Fibroblast of skin of back (primary cell): ENCODE measurements around the gene KPNA6.
"Not testable (repeated sequence)": the region's sequence is repeated elsewhere in the genome, so short reads cannot be mapped to it uniquely, and the experiment has no call there.

Experiments used
- DNase-seq: peaks from one replicate; pipeline ENCODE4 v3.0.0-alpha.2; 2013

Gene KPNA6

DNA sequence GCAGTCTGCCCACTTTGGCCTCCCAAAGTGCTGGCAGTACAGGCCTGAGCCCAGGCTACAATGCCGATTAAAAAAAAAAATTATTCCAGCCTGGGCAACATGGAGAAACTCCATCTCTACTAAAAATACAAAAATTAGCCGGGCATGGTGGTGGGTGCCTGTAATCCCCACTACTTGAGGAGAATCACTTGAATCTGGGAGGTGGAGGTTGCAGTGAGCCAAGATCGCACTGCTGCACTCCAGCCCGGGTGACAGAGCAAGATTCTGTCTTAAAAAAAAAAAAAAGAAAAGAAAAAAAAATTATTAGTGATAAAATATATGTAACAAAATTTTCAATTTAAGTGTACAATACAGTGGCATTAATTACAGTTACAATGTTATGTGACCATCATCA is 35.4 kb downstream of the KPNA6 start:
- DNase-seq, result not testable (repeated sequence)

DNA sequence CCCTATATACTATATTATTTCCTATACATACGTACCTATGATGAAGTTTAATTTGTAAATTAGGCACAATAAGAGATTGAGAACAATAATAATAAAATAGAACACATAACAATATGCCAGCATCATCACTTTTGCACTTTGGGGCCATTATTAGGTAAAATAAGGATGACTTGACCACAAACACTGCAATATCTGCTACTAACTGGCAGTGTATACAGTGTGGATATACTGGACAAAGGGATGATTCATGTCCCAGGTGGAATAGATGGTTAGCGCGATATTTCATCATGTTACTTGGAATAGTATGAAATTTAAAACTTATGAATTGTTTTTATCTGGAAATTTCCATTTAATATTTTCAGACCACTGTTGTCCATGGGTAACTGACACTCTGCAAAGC is 36.2 kb downstream of the KPNA6 start:
- no peak for DNase-seq

- DNase-seq, result not testable (repeated sequence)
These were observed 39.9 kb downstream of the KPNA6 start for GRCh38 chr1:32147799-32148198.

GRCh38 chr1:32150847-32151246 is 43.0 kb downstream of the KPNA6 start:
- peak; percentile 9 for DNase-seq

- DNase-seq, result peak; percentile 78
These were observed 43.5 kb downstream of the KPNA6 start for GRCh38 chr1:32151319-32151787.

DNA sequence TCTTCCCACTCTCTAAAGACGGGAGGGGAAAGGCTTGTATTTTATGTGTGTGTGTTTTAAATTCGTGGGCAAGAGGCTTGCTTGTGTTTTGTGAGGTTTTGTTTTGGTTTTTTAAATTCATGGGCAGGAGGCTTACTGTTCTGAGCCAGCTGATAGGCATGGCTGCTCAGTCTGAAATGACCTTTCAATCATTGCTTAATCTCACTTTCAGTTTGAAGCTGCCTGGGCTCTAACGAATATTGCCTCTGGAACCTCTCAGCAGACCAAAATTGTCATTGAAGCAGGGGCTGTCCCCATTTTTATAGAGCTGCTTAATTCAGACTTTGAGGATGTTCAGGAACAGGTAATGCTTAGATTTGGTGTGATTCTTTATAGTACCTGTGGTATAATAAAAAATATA is 51.3 kb downstream of the KPNA6 start:
- no peak for DNase-seq

DNA sequence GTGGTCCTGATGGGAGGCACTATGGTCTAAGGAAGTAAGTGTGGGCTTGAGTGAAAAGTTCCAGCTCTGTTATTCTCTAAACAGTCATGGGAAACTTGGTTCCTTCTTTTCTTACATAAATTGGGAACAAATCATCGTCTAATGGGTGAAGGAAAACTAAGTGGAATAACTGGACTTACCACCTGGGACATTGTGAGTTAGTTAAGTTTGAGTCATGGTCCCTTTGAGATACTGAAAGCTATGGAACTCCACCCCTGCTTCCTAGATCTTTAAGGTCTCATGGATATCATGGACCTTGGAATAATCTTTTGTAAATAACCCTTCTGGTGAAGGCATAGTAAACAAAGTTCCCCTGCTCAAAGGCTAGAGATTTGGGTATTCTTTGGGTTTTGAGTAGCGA is 55.5 kb downstream of the KPNA6 start:
- DNase-seq, result no peak

DNA sequence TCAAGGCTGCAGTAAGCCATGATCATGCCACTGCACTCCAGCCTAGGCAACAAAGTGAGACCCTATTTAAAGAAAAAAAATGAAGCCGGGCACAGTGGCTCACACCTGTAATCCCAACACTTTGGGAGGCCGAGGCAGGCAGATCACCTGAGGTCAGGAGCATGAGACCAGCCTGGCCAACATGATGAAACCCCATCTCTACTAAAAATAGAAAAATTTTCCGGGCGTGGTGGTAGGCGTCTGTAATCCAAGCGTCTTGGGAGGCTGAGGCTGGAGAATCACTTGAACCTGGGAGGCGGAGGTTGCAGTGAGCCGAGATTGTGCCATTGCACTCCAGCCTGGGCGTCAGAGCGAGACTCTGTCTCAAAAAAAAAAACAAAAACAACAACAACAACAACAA is 57.8 kb downstream of the KPNA6 start:
- not testable (repeated sequence) for DNase-seq

GRCh38 chr1:32170991-32171390 is 63.1 kb downstream of the KPNA6 start:
- DNase-seq, result no peak

GRCh38 chr1:32172621-32173245 is 64.9 kb downstream of the KPNA6 start:
- DNase-seq, result no peak

DNA sequence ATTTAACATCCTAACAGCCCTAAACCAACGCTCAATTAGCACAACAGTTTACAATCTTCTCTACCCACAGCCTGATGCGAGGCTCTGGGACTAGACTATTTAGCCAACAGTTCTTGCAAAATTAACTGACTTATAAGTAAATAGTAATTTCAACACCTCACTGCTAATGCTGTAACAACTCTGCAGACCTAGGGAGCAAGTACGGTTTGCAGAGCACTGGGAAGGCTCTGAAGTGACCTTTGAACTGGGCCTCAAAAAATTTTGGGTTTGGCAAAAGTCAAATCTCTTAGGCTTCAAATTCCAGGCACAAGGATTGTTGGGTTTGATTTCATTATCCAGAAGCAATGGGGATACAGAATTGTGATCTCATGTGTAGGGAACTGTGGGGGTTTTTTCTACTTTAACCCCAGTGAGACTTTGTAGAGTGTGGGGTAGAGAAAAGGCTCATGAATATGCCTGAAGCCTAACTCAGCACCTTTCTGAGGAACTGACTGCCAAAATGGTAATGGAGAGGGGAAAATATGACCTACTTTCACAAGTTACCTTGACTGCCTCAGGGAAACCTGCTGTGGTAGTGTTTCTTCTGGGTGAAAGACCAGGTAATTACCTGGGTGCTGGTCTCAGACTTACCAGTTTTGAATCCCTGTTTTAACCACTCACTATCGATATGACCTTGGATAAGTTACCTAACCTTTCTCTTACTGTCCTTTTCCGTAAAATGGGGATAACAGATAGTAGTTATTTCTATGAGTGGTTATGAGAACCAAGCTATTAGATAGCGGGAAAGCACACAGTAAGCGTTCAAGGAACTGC is 70.7 kb downstream of the KPNA6 start:
- DNase-seq, result no peak

GRCh38 chr1:32179193-32179442 is 71.3 kb downstream of the KPNA6 start:
- no peak for DNase-seq

GRCh38 chr1:32179443-32180185 is 71.8 kb downstream of the KPNA6 start, which contains the start of gene TXLNA:
Gene TXLNA (plus strand): TSS chr1:32179675. CDS start chr1:32180346, 671 bp downstream.
- peak; percentile 91 for DNase-seq

DNA sequence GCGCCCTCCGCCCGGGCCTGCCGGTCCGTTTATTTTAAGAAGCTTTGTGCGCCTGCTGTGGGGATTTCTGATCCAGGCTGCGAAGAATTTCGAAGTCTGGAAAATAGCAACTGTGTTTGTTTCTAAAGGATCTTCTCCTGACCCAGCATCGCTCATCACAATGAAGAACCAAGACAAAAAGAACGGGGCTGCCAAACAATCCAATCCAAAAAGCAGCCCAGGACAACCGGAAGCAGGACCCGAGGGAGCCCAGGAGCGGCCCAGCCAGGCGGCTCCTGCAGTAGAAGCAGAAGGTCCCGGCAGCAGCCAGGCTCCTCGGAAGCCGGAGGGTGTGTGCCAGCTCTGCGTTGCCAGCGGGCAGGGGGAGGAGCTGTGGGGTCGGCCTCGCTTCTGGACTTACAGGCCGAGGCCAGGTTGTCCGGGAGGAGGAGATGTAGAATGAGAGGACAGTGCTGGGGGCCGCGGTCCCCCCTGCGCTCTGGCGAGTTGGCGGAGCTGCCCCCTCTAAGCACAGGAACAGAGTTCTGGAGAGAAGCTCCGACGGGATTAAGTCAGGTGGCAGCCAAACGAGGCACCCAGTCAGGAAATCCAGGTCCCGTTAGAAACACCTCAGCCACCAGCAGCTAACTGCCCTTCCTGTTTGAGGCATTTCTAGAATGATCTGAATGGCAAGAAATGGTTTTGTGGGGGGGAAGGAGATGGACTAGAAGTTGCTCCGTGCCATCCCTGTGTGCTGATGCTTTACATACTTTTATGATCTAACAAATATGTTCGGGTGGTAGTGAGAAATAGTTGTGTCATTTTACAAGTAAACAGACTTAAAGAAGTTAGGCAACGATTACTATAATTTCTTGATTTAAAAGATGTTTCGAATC is 72.6 kb downstream of the KPNA6 start:
- peak; percentile 58 for DNase-seq

DNA sequence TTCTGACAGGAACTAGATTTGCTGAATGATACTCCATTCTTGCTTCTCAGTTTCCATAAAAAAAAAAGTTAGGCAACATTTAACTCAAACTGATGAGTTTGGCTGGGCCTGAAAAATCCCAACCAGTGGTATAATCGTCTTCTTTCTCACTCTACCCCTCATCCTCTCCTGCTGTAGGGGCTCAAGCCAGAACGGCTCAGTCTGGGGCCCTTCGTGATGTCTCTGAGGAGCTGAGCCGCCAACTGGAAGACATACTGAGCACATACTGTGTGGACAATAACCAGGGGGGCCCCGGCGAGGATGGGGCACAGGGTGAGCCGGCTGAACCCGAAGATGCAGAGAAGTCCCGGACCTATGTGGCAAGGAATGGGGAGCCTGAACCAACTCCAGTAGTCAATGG is 73.2 kb downstream of the KPNA6 start:
- no peak for DNase-seq

GRCh38 chr1:32181563-32181962 is 73.7 kb downstream of the KPNA6 start:
- DNase-seq, result no peak

GRCh38 chr1:32182060-32182459 is 74.2 kb downstream of the KPNA6 start:
- DNase-seq, result no peak

- no peak for DNase-seq
These were observed 76.8 kb downstream of the KPNA6 start for GRCh38 chr1:32184650-32185049.

DNA sequence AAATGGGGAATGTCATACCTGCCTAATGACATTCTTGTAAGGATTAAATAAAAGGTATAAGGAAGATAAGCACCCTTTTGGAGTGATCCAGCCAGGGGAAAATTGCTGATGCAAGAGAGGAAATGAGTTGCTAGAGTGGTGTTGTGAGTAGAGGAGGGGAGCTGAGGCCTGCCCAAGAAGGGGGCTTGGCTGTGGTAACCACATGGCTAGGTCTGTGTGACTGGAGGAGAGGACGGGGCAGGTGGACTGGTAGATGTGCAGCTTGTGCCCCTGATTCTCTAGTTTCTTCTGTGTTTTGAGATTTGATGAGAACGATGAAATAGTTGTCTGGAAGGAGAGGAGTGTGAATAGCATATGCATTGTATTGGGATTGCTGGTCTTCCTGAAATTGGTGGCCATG is 78.2 kb downstream of the KPNA6 start:
- DNase-seq, result no peak

GRCh38 chr1:32186491-32186890 is 78.6 kb downstream of the KPNA6 start:
- no peak for DNase-seq

GRCh38 chr1:32187850-32188249 is 80.0 kb downstream of the KPNA6 start:
- no peak for DNase-seq

GRCh38 chr1:32192220-32192948 is 84.5 kb downstream of the KPNA6 start:
- DNase-seq, result no peak
